DMS153 (cell line): ENCODE results near the gene TRAPPC3.
"Not testable (repeated sequence)": the region's sequence is repeated elsewhere in the genome, so short reads cannot be mapped to it uniquely, and the experiment has no call there.

Experiments
- DNase-seq: peaks from one replicate; lab custom pipeline; 2025; lab: John Stamatoyannopoulos, UW

TRAPPC3 gene

GRCh38 chr1:36166136-36166535 is 16.9 kb upstream of the TRAPPC3 start:
- DNase-seq, result no peak

GRCh38 chr1:36165145-36165544 is 15.9 kb upstream of the TRAPPC3 start:
- DNase-seq, result no peak

- DNase-seq, result no peak
Observed at GRCh38 chr1:36164361-36164760, 15.1 kb upstream of the TRAPPC3 start.

- no peak for DNase-seq
Observed at GRCh38 chr1:36163426-36163825, 14.1 kb upstream of the TRAPPC3 start.

- no peak for DNase-seq
Observed at GRCh38 chr1:36162680-36163239, 13.5 kb upstream of the TRAPPC3 start.

- no peak for DNase-seq
Observed at GRCh38 chr1:36161641-36162531, 12.6 kb upstream of the TRAPPC3 start.

- peak; percentile 86 for DNase-seq
Observed at GRCh38 chr1:36160949-36161485, 11.7 kb upstream of the TRAPPC3 start.

GRCh38 chr1:36160388-36160948 is 11.2 kb upstream of the TRAPPC3 start:
- DNase-seq, result no peak

- DNase-seq, result no peak
Observed at GRCh38 chr1:36159614-36160387, 10.5 kb upstream of the TRAPPC3 start.

- DNase-seq, result not testable (repeated sequence)
Observed at GRCh38 chr1:36158827-36159252, 9.6 kb upstream of the TRAPPC3 start.

GRCh38 chr1:36157973-36158826 is 8.9 kb upstream of the TRAPPC3 start:
- no peak for DNase-seq

GRCh38 chr1:36157115-36157903 is 8.0 kb upstream of the TRAPPC3 start:
- peak; percentile 34 for DNase-seq

GRCh38 chr1:36156329-36157114 is 7.2 kb upstream of the TRAPPC3 start:
- peak; percentile 54 for DNase-seq

GRCh38 chr1:36155408-36156328 is 6.4 kb upstream of the TRAPPC3 start, which contains the start of gene MAP7D1:
MAP7D1 (plus strand) TSS chr1:36156160; CDS start chr1:36156418, 258 bp downstream.
- peak; percentile 59 for DNase-seq

GRCh38 chr1:36154765-36155407 is 5.6 kb upstream of the TRAPPC3 start:
- DNase-seq, result no peak

- DNase-seq, result no peak
Observed at GRCh38 chr1:36154335-36154734, 5.0 kb upstream of the TRAPPC3 start.

- DNase-seq, result no peak
Observed at GRCh38 chr1:36153476-36153875, 4.2 kb upstream of the TRAPPC3 start.

GRCh38 chr1:36151845-36152203 is 2.5 kb upstream of the TRAPPC3 start:
- no peak for DNase-seq
